ENCODE measurements around the gene PJVK.

The PJVK gene

DNA sequence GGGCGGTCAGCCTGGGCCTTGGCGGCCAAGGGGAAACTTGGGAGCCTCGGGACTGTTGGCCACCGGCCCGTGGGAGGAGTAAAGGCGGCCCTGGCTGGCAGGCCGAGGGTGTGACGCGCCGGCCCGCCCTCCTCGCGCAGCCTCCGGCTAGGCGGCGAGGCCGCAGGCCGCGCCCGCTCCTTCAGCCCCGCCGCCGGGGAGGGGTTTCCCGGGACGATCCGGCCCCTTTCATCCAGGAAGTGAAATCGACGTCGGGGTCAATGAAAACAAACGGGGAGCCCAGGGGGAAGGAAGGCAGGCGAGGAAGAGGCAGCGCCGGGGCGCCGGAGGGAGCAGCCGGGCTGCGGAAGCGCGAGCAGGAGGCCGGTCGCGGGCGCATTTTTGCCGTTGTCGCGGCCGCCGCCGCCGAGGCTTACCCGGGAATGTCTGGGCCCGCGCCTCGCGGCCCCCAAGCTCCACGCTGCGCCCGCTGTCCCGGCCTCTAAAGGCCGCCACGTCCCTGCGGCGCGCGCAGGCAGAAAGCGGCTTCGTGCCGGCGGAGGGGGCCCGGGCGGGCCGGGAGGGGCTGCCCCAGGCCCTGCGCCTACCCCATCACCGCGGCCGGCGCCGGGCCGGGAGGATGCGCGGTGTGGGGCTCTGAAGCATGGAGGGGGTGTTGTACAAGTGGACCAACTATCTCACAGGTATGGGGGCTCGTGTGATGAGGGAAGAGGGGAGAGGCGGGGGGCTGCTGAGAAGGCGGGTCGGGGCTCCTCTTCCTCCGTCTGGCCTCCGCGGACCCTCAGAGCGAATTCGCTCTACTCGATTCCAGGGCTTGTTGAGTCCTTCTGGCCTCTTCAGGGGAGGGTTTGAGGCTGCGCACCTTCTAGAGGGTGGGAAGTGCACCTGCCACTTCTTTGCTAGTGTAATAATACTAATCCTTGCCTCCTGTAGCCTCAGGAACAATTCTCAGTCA is 29.3 kb downstream of the PJVK start, which contains the start of gene PLEKHA3:
Gene PLEKHA3 (plus strand): TSS at position 231 of the 955 bp plus-strand sequence. CDS start 413 bp downstream, at position 644.
- DNase-seq (ENCODE audit: low spot score), result peak; percentile 97

GRCh38 chr2:178482437-178482836 is 31.3 kb downstream of the PJVK start:
- no peak for DNase-seq (ENCODE audit: low spot score)

DNA sequence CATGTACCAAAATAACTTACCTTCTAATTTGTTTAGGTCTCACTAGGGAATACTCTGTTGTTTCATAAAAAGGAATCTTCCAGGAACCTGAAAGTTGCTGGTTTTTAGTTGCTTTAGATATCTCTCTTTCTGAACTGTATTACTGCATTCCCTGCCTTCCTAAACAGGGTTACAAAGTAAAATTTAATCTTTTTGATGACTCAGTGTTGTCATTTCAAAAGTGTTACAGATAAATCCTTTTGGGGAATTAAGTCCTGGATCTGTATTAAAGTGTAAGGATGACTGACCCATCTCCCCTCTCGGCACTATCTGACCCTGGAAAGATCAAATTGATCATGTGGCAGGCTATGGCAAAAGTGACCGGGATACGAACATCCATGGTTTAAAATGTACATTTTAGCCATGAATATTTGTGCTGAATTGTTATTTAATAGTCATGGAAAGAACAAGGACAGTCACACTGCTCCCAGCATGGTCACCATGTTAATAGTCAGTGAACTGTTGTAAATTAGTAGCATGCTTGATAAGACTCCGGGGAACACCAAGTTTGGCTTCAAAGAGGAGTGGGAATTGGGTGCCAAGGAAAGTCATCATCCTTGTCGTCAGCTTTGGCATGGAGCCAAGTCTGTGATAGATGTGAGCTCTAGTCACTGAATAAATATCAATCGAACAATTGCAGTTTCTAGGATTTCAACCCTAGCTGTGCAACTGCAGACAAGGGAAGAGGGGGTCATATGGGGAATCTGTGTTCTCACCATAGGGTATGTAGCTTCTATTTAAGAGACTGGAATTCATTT is 33.3 kb downstream of the PJVK start:
- DNase-seq (ENCODE audit: low spot score), result no peak

DNA sequence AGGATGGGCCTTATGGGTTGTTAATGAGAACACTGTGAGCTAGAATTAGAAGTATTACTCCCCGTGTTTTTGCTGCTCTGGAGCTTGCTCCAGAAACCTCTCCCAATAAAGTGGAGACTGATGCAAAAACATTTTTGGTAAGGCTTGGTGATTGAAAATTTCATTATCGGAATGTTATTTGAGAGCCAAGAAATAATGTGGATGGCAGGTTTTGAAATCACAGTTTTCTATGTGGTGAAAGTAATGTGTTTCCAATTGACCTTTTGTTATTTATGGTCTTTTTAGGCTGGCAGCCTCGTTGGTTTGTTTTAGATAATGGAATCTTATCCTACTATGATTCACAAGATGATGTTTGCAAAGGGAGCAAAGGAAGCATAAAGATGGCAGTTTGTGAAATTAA is 34.2 kb downstream of the PJVK start:
- no peak for DNase-seq (ENCODE audit: low spot score)

- no peak for DNase-seq (ENCODE audit: low spot score)
These were observed 40.4 kb downstream of the PJVK start for GRCh38 chr2:178491612-178492011.

- no peak for DNase-seq (ENCODE audit: low spot score)
These were observed 44.9 kb downstream of the PJVK start for GRCh38 chr2:178496049-178496448.

GRCh38 chr2:178498137-178498536 is 47.0 kb downstream of the PJVK start:
- DNase-seq (ENCODE audit: low spot score), result no peak

DNA sequence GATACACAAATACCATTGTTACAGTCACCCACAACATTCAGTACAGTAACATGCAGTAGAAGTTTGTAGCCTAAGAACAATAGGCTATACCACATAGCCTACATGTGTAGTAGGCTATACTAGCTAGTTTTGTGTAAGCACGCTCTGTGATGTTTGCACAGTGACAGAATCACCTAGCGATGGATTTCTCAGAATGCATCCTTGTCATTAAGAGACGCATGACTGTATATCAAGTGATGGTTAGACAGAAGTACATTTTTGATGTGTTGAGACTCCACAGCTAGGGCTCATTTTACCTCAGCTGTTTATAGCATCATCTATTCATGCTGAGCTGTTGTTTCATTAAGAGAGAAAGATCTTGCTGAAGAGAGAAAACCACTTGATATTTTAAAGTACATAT is 48.5 kb downstream of the PJVK start:
- DNase-seq (ENCODE audit: low spot score), result no peak

DNA sequence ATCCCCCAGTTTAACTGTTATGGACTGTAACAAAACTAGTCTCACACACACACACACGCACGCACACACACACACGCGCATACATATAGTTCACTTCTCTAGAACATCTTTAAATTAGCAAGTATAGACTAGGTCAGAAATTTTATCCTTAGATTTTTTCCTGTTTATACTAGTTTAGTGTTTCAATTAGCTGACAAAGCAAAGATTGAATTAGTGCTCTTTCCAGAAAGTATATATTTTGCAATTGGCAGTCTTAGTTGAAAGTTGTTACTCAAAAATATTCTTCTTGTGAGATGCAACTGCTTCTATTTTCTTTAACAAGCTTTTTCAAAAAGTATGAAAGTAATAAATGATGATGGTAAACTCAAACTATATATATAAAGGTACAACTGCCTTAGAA is 51.6 kb downstream of the PJVK start:
- DNase-seq (ENCODE audit: low spot score), result no peak

DNA sequence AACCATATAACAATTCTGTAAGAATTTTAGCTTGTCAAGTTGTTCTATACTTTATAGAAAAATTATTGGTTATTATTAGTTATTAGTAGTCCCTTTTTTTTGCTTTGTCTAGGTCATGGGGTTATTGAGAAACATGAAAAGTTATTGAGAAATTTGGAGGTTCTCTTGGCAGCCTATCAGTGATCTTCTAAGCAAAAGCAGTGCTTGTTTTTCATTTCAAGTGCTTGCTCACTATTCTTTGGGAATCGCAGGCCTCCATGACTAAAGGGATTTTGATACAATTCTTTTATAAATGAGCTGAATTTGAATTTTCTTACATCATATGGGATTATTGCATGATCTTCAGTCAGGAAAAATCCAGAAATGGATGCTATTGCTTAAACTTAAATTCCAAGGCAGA is 54.9 kb downstream of the PJVK start:
- no peak for DNase-seq (ENCODE audit: low spot score)

DNA sequence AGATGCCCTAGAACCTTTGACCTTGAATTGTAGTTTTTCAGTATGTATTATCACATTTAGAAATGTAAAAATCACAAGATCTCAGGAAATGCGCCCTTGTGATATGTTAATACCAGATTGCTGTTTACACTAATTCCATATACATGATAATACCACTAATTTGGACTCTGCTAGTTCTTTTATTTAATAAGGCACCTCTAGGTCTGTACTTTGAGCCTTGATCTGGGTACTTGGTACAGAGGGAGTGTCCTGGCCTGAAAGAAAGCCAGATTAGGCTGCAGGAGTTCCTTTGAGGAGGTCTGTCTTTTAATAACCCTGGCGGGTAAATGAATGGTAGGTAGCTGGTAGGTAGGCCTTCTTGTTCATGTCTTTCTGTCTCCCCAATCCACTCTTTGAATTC is 55.3 kb downstream of the PJVK start:
- DNase-seq (ENCODE audit: low spot score), result no peak

DNA sequence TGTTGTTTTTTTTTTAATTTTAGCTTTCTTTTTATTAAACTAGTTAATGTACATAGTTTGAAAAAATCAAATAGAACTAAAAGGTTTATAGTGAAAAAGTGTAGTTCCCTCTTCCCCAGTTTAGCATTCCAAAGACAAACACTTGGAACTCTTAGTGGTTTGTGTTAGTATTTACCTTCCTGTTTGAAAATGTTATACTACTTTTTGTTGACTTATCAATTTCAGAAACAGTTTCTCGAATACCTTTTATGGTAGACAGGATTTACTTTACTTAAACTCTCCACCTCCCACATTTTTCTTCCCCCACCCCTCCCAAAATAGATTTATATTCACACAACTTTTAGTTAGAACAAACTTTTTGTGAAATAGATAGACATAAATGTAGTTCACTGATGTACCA is 55.8 kb downstream of the PJVK start:
- DNase-seq (ENCODE audit: low spot score), result no peak

- DNase-seq (ENCODE audit: low spot score), result no peak
These were observed 57.5 kb downstream of the PJVK start for GRCh38 chr2:178508646-178509045.

- no peak for DNase-seq (ENCODE audit: low spot score)
These were observed 59.2 kb downstream of the PJVK start for GRCh38 chr2:178510384-178510783.
